ENCODE measurements around the gene PRDM10.

Gene PRDM10

GRCh38 chr11:129989149-129989813 lies 13.4 kb downstream of the PRDM10 start:
- FAIRE-seq = no peak
- no peak for DNase-seq (ENCODE audit: insufficient read length, low spot score)
- TF ChIP-seq SPI1 (IDR thresholded peaks at IDR 0.05; ENCODE audit: low read depth, low read length) = no peak
- no peak for TF ChIP-seq PAX5 (IDR thresholded peaks at IDR 0.05; ENCODE audit: insufficient read depth, low read length, severe bottlenecking)
- no peak for TF ChIP-seq TAF1 (IDR thresholded peaks at IDR 0.05; ENCODE audit: low read depth, low read length)
- TF ChIP-seq POLR2AphosphoS5 (IDR thresholded peaks at IDR 0.05; ENCODE audit: low read depth, low read length) = no peak
- no peak for TF ChIP-seq POU2F2 (IDR thresholded peaks at IDR 0.05; ENCODE audit: low read depth, low read length)

GRCh38 chr11:129987950-129988349 lies 14.7 kb downstream of the PRDM10 start:
- no peak for DNase-seq (ENCODE audit: insufficient read length, low spot score)
- no peak for TF ChIP-seq POU2F2 (IDR thresholded peaks at IDR 0.05; ENCODE audit: low read depth, low read length)
- no peak for TF ChIP-seq POLR2A (IDR thresholded peaks at IDR 0.05; ENCODE audit: low read depth, low read length)
- TF ChIP-seq TAF1 (IDR thresholded peaks at IDR 0.05; ENCODE audit: low read depth, low read length) = no peak
- no peak for TF ChIP-seq POLR2AphosphoS5 (IDR thresholded peaks at IDR 0.05; ENCODE audit: low read depth, low read length)
- no peak for TF ChIP-seq SPI1 (IDR thresholded peaks at IDR 0.05; ENCODE audit: low read depth, low read length)
- TF ChIP-seq PAX5 (IDR thresholded peaks at IDR 0.05; ENCODE audit: insufficient read depth, low read length, severe bottlenecking) = no peak
- FAIRE-seq = no peak

DNA sequence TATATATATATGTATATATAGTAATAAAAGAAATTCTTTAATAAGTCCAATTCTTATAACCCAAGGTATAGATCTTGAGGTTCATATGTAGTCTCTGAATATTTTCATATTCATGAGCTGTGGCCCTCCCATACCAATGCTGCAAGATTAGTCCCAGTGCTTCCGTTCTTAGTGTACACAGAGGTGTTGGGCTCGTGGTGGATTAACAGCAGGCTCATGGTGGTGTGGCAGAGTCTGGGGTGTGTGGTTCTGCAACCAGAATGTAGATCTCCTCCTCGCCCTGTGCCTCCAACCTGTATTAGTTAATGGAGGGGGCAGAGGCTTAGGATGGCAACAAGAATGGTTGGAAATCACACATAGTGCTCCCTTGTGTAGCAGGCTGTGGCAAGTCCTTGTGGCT lies 16.8 kb downstream of the PRDM10 start:
- no peak for TF ChIP-seq POLR2AphosphoS5 (IDR thresholded peaks at IDR 0.05; ENCODE audit: low read depth, low read length)
- TF ChIP-seq POU2F2 (IDR thresholded peaks at IDR 0.05; ENCODE audit: low read depth, low read length) = no peak
- TF ChIP-seq SPI1 (IDR thresholded peaks at IDR 0.05; ENCODE audit: low read depth, low read length) = no peak
- no peak for TF ChIP-seq PAX5 (IDR thresholded peaks at IDR 0.05; ENCODE audit: insufficient read depth, low read length, severe bottlenecking)
- no peak for TF ChIP-seq POLR2A (IDR thresholded peaks at IDR 0.05; ENCODE audit: low read depth, low read length)
- TF ChIP-seq TAF1 (IDR thresholded peaks at IDR 0.05; ENCODE audit: low read depth, low read length) = no peak
- FAIRE-seq = no peak

DNA sequence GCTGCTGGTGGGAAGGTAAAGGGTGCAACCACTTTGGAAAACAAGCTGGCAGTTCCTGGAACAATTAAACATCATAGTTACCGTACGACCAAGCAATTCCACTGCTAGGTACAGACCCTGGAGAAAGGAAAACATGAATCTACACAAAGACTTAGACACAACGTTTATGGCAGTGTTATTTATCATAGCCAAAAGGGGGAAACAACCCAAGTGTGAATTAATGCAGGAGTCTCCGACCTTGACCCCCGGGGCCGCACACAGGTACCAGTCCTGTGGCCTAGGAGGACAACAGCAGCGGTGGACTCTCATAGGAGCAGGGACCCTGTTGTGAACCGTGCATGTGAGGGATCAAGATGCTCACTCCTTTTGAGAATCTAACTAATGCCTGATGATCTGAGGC lies 22.5 kb downstream of the PRDM10 start:
- DNase-seq (ENCODE audit: insufficient read length, low spot score) (no peak), FAIRE-seq (no peak)
- TF ChIP-seq POLR2AphosphoS5 (IDR thresholded peaks at IDR 0.05; ENCODE audit: low read depth, low read length) (no peak), POU2F2 (IDR thresholded peaks at IDR 0.05; ENCODE audit: low read depth, low read length) (no peak), TAF1 (IDR thresholded peaks at IDR 0.05; ENCODE audit: low read depth, low read length) (no peak), POLR2A (IDR thresholded peaks at IDR 0.05; ENCODE audit: low read depth, low read length) (no peak), SPI1 (IDR thresholded peaks at IDR 0.05; ENCODE audit: low read depth, low read length) (no peak), PAX5 (IDR thresholded peaks at IDR 0.05; ENCODE audit: insufficient read depth, low read length, severe bottlenecking) (no peak)

More for the DNA sequence above, 16.8 kb downstream of the PRDM10 start:
- DNase-seq (ENCODE audit: insufficient read length, low spot score) = no peak

GRCh38 chr11:129979046-129979605 lies 23.5 kb downstream of the PRDM10 start:
- no peak for DNase-seq (ENCODE audit: insufficient read length, low spot score)
- no peak for FAIRE-seq
- TF ChIP-seq POLR2A (IDR thresholded peaks at IDR 0.05; ENCODE audit: low read depth, low read length) (no peak), TAF1 (IDR thresholded peaks at IDR 0.05; ENCODE audit: low read depth, low read length) (no peak), PAX5 (IDR thresholded peaks at IDR 0.05; ENCODE audit: insufficient read depth, low read length, severe bottlenecking) (no peak), POLR2AphosphoS5 (IDR thresholded peaks at IDR 0.05; ENCODE audit: low read depth, low read length) (no peak), SPI1 (IDR thresholded peaks at IDR 0.05; ENCODE audit: low read depth, low read length) (no peak), POU2F2 (IDR thresholded peaks at IDR 0.05; ENCODE audit: low read depth, low read length) (no peak)

GRCh38 chr11:129978447-129978846 lies 24.2 kb downstream of the PRDM10 start:
- DNase-seq (ENCODE audit: insufficient read length, low spot score) (no peak), FAIRE-seq (no peak)

DNA sequence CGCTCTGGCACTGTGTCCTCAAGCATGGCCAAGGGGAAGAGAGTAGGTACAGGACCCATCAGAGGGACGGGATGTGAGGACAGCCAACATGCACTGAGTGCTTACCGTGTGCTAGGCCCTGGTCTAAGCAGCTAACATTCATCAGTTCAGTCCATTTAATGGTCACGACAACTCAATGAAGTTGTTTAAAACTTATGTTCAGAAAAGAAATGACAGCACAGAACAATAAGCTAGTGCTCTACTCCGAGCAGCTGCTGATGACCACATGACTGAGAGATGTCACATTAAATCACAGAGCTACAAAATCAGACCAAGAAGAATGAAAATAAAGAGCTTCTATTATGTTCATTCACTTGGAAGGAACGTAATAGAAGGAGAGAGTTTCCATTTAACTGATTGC lies 26.3 kb downstream of the PRDM10 start:
- FAIRE-seq (no peak), DNase-seq (ENCODE audit: insufficient read length, low spot score) (no peak)
- no peak for TF ChIP-seq POLR2A (IDR thresholded peaks at IDR 0.05; ENCODE audit: low read depth, low read length)
- no peak for TF ChIP-seq SPI1 (IDR thresholded peaks at IDR 0.05; ENCODE audit: low read depth, low read length)
- TF ChIP-seq TAF1 (IDR thresholded peaks at IDR 0.05; ENCODE audit: low read depth, low read length) = no peak
- TF ChIP-seq PAX5 (IDR thresholded peaks at IDR 0.05; ENCODE audit: insufficient read depth, low read length, severe bottlenecking) = no peak
- no peak for TF ChIP-seq POLR2AphosphoS5 (IDR thresholded peaks at IDR 0.05; ENCODE audit: low read depth, low read length)
- no peak for TF ChIP-seq POU2F2 (IDR thresholded peaks at IDR 0.05; ENCODE audit: low read depth, low read length)

More at GRCh38 chr11:129978447-129978846, 24.2 kb downstream of the PRDM10 start:
- TF ChIP-seq POLR2AphosphoS5 (IDR thresholded peaks at IDR 0.05; ENCODE audit: low read depth, low read length) = no peak
- TF ChIP-seq SPI1 (IDR thresholded peaks at IDR 0.05; ENCODE audit: low read depth, low read length) = no peak
- no peak for TF ChIP-seq PAX5 (IDR thresholded peaks at IDR 0.05; ENCODE audit: insufficient read depth, low read length, severe bottlenecking)
- no peak for TF ChIP-seq TAF1 (IDR thresholded peaks at IDR 0.05; ENCODE audit: low read depth, low read length)
- TF ChIP-seq POLR2A (IDR thresholded peaks at IDR 0.05; ENCODE audit: low read depth, low read length) = no peak
- no peak for TF ChIP-seq POU2F2 (IDR thresholded peaks at IDR 0.05; ENCODE audit: low read depth, low read length)

DNA sequence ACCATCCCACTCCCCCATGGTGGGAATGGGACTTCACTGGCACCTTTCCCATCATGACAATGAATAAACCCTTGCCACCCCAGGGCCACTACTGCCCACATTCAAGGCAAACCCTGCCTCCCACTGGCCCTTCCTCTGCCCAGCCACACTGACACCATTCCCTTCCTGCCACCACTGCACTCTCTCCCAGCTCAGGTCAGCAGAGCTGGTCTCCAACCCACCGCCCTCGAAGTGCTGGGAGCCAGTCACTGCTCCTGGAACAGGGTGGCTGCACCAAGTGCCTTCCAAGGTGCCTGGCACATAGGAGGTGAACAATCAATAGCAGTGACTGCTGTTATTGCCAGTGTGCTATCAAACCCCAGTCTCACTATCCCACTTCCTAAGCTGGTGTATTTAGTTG lies 27.1 kb downstream of the PRDM10 start:
- FAIRE-seq (no peak), DNase-seq (ENCODE audit: insufficient read length, low spot score) (no peak)
- TF ChIP-seq PAX5 (IDR thresholded peaks at IDR 0.05; ENCODE audit: insufficient read depth, low read length, severe bottlenecking) (no peak), POLR2AphosphoS5 (IDR thresholded peaks at IDR 0.05; ENCODE audit: low read depth, low read length) (no peak), TAF1 (IDR thresholded peaks at IDR 0.05; ENCODE audit: low read depth, low read length) (no peak), POU2F2 (IDR thresholded peaks at IDR 0.05; ENCODE audit: low read depth, low read length) (no peak), SPI1 (IDR thresholded peaks at IDR 0.05; ENCODE audit: low read depth, low read length) (no peak), POLR2A (IDR thresholded peaks at IDR 0.05; ENCODE audit: low read depth, low read length) (no peak)

DNA sequence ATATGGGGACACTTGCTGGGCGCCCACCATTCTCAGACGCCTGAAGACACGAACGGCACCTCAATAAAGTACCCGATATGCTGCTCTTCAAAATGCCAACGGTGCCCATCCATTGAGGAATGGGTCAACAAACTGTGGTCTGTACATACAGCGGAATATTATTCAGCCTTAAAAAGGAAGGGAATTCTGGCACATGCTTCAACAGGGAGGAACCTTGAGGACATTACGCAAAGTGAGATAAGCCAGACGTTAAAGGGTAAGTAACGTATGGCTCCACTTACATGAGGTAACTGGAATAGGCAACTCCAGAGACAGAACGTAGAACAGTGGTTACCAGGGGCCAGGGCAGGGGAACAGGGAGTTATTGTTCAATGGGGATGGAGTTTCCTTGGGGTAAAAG lies 28.0 kb downstream of the PRDM10 start:
- no peak for TF ChIP-seq TAF1 (IDR thresholded peaks at IDR 0.05; ENCODE audit: low read depth, low read length)
- TF ChIP-seq POU2F2 (IDR thresholded peaks at IDR 0.05; ENCODE audit: low read depth, low read length) = no peak
- no peak for TF ChIP-seq SPI1 (IDR thresholded peaks at IDR 0.05; ENCODE audit: low read depth, low read length)
- no peak for TF ChIP-seq PAX5 (IDR thresholded peaks at IDR 0.05; ENCODE audit: insufficient read depth, low read length, severe bottlenecking)
- TF ChIP-seq POLR2A (IDR thresholded peaks at IDR 0.05; ENCODE audit: low read depth, low read length) = no peak
- FAIRE-seq (peak; percentile 9), DNase-seq (ENCODE audit: insufficient read length, low spot score) (no peak)
